ENCODE measurements around the gene ZNF524.

DNA sequence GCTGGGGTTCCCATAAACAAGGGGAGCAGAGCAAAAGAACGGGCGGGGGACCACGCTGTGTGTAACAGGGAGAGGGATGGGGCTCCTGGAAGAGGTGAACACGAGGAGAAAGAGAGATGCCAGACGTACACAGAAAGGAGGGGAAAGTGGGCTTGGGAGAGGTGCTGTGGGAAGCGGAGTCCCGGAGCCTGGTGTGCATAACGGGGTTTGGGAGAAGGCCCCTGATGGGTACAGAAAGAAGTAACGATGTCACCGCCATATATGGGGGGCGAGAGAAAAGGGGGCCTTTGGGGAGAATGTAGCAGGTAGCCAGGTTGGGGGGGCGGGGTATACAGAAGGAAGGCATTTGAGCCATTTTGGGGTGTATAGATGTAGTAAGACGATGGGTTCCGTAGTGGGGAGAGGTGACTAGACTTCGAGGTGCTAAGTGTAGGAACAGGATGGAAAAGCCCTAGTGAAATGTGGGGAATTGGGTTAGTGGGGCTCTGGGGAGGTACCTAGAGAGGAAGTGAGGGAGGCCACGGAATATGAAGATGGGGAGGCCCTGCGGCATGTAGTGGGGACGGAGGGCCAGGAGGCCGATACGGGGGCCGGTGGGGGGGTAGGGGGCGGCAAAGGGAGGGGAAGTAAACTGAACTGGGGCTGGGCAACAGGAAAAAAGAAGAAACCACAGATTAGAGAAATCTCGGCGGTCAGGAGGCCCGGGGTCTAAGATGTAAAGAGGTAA is 41.5 kb downstream of the ZNF524 start:
- TF ChIP-seq, protein P1, sequence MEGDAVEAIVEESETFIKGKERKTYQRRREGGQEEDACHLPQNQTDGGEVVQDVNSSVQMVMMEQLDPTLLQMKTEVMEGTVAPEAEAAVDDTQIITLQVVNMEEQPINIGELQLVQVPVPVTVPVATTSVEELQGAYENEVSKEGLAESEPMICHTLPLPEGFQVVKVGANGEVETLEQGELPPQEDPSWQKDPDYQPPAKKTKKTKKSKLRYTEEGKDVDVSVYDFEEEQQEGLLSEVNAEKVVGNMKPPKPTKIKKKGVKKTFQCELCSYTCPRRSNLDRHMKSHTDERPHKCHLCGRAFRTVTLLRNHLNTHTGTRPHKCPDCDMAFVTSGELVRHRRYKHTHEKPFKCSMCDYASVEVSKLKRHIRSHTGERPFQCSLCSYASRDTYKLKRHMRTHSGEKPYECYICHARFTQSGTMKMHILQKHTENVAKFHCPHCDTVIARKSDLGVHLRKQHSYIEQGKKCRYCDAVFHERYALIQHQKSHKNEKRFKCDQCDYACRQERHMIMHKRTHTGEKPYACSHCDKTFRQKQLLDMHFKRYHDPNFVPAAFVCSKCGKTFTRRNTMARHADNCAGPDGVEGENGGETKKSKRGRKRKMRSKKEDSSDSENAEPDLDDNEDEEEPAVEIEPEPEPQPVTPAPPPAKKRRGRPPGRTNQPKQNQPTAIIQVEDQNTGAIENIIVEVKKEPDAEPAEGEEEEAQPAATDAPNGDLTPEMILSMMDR (IDR thresholded peaks at IDR 0.05; ENCODE audit: borderline replicate concordance, extremely low read depth, low read length, poor library complexity, severe bottlenecking), result no peak
- TF ChIP-seq EZH2 (IDR thresholded peaks at IDR 0.05; ENCODE audit: borderline replicate concordance, low read depth, low read length, severe bottlenecking), result no peak

Data from DND-41 (cell line).